IMR-90 (cell line): ENCODE measurements around the gene HOXA3.

Source experiments
- BHLHE40 ChIP-seq: fragments of 150-350 bp; IDR thresholded peaks from 2 replicates; pipeline ENCODE4 v1.6.1; 2016; ENCODE audit warnings: mild to moderate bottlenecking, low read depth, low read length
- CEBPB ChIP-seq: IDR thresholded peaks from 2 replicates; pipeline ENCODE4 v1.6.1; 2012; ENCODE audit warnings: low read depth, low read length, improper control_type of control experiment
- CTCF ChIP-seq: conservative IDR thresholded peaks from 2 replicates; pipeline ENCODE4 v1.5.1; 2012; ENCODE audit warnings: mild to moderate bottlenecking, low read depth, low read length, improper control_type of control experiment
- FOS ChIP-seq: fragments of 150-350 bp; IDR thresholded peaks from 2 replicates; pipeline ENCODE4 v1.6.1; 2016; ENCODE audit warnings: low read depth, low read length
- POLR2A ChIP-seq: IDR thresholded peaks from 2 replicates; pipeline ENCODE4 v1.6.1; 2012; ENCODE audit warnings: mild to moderate bottlenecking, low read depth, low read length
- RAD21 ChIP-seq: IDR thresholded peaks from 2 replicates; pipeline ENCODE4 v1.6.1; 2012; ENCODE audit warnings: low read length, improper control_type of control experiment
- RCOR1 ChIP-seq: IDR thresholded peaks from 2 replicates; pipeline ENCODE4 v1.6.1; 2012; ENCODE audit warnings: mild to moderate bottlenecking, low read length, improper control_type of control experiment; ENCODE audit not compliant: insufficient replicate concordance
- RFX5 ChIP-seq: IDR thresholded peaks from 2 replicates; pipeline ENCODE4 v1.8.0; 2012; ENCODE audit warnings: low read depth, mild to moderate bottlenecking, low read length, moderate library complexity
- SMC3 ChIP-seq: fragments of 150-350 bp; IDR thresholded peaks from 2 replicates; pipeline ENCODE4 v1.6.1; 2016; ENCODE audit warnings: low read depth, mild to moderate bottlenecking, antibody characterized with exemption, low read length, moderate library complexity

- TF ChIP-seq FOS (no peak), RCOR1 (no peak), CTCF (no peak), POLR2A (no peak), CEBPB (no peak), RAD21 (no peak), BHLHE40 (no peak), SMC3 (no peak), RFX5 (no peak)
Observed at GRCh38 chr7:27180431-27181420, 28.3 kb upstream of the HOXA3 start.
